LHCN-M2 (cell line): ENCODE measurements around the gene TECPR2. TPM values are rescaled to one million over a fixed set of nuclear protein-coding genes. Genes with fewer than 3 reads are reported as not detected.
"Not testable (repeated sequence)": the region's sequence is repeated elsewhere in the genome, so short reads cannot be mapped to it uniquely, and the experiment has no call there.

ENCODE experiments used
- DNase-seq: peaks from one replicate; pipeline ENCODE4 v3.0.0-alpha.2; 2012; ENCODE audit warnings: low read depth
- total RNA-seq: library from RNA; depleted of rRNA; stranded (reverse); fragments of >200 nt; gene quantifications from 2 replicates; pipeline ENCODE4 v1.2.3, GENCODE V29; 2014

TECPR2 gene
- total RNA-seq, 1 experiment from 2014 or later: 20.4 TPM

GRCh38 chr14:102508410-102508773 is 145.7 kb downstream of the TECPR2 start:
- no peak for DNase-seq

DNA sequence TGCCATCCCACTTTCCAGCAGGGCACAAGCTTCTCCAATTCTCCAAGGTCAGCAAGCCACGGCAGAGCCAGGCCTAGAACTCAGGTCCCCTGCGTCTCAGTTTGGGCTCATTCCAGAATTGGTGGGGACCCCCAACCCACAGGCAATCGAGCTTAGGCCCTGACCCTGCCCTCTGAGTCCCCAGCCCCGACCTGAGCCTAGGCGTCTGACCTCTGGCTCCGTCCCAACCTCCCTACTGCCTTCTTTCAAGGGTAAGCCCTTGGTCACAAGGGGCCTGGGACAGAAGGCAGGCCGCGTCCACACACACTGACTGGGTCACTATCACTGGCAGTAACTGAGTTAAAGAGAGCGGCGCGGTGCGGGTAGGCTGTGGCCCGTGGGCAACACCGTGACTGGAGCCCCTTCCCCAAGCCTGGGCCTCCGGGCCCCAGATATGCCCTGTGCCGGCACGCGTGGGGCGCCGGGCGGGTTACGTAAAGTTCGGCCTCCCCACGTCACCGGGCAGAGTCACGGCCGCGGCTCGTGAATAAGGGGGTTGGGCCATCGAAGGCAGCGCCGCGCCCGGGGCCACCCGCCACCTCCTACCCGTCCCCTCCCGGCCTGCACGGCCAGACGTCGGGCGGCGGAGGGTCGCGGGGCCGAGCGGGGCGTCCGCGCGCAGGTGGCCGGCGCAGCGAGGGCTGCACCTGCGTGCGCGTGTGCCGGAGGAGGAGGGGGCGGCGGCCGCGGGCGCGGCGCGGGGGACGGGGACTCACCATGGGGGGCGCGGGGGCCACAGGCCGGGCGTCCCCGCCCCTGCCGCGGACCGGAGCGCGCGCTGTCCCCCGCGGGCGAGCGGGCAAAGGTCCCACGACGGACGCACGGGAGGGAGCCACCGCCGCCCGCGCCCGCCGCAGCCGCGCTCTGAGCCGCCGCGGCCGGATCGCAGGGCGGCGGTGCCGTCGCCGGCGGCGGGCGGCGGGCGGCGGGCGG is 146.3 kb downstream of the TECPR2 start:
- DNase-seq: peak; percentile 28

- peak; percentile 90 for DNase-seq
Observed at GRCh38 chr14:102509746-102510615, 147.2 kb downstream of the TECPR2 start, which contains the start of gene ANKRD9. ANKRD9 (minus strand) TSS chr14:102509776; CDS start chr14:102507889, 1,887 bp downstream.

DNA sequence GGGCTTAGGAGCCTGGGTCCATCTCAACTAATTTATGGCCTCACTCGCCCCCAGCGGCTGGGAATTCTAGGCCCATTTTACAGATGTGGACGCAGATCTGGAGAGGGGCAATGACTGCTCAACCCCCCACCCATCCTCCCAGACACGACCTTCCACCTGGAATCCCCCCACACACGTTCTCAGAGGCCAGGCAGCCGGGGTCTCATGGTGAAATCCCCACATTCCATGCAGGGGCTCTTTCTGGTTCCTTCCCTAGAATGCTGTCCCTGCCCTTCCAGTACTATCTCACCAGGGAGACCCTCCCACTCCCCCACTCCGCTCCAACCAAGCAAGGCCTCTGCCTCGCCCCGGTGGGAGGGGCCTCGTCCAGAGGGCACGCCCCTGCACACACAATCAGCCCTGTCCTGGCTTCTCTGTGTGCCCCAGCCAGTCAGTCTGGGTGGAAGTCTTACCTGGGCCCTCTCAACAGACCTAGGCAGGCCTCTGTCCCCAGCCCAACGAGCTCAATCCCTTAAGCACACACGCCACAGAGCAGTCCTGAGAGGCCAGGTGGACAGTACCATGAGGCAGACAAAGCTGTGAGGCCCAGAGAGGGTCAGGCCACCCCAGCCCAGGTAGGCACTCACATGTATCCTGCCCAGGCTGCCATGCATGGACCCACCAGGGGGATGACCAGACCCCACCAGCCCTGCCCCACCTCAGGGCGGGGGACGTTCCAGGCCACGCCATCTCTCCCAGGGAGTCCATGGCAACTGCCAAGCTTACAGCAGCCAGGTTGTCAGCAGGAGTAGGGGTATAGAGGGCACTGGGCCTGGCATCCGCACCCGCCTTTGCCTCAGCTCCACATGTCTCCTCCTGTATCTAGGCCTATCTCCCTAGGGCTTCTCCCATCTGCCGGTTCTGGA is 148.1 kb downstream of the TECPR2 start:
- DNase-seq: no peak

GRCh38 chr14:102511538-102511937 is 148.8 kb downstream of the TECPR2 start:
- DNase-seq: no peak

GRCh38 chr14:102512793-102513300 is 150.1 kb downstream of the TECPR2 start:
- no peak for DNase-seq

DNA sequence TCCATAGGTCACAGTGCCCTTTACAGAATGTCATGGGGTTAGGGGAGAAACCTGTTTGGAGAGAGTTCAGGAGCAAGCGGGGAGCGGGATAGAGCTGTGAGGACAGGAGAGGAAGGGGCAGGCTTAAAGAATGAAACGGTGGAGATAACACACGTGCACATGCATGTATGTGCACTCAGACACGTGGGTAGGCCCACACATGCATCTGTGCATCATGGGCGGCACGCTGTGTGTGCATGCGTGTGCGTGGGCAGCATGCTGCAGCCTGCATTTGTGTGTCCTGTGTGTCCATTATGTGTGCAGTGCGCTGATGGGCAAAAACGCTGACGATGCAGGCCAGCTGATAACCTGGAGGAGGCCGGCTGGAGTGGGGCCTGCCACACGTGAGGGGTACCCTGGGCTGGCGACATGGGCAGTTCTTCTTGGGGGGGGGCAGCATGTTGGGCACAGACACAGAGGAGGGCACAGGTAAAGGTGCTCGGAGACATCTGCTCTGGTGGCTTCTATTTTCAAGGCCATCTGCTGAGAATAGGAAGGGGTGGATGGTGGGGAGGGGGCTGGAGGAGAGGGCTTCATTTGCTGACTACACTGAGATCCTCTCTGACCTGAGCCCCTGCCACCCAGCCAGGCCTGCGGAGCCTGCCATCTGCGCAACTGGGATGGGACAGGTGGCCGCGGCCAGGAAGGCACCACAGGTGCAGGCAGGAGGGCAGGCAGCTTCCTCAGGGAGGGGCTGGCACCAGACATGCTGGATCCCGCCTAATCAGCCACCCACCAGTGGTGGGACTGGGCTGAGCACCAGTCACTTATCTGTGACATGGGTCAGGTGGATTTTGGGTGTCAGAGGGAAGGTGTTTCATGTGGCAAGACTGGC is 151.4 kb downstream of the TECPR2 start:
- no peak for DNase-seq

- DNase-seq: no peak
Observed at GRCh38 chr14:102514987-102515733, 152.4 kb downstream of the TECPR2 start.

DNA sequence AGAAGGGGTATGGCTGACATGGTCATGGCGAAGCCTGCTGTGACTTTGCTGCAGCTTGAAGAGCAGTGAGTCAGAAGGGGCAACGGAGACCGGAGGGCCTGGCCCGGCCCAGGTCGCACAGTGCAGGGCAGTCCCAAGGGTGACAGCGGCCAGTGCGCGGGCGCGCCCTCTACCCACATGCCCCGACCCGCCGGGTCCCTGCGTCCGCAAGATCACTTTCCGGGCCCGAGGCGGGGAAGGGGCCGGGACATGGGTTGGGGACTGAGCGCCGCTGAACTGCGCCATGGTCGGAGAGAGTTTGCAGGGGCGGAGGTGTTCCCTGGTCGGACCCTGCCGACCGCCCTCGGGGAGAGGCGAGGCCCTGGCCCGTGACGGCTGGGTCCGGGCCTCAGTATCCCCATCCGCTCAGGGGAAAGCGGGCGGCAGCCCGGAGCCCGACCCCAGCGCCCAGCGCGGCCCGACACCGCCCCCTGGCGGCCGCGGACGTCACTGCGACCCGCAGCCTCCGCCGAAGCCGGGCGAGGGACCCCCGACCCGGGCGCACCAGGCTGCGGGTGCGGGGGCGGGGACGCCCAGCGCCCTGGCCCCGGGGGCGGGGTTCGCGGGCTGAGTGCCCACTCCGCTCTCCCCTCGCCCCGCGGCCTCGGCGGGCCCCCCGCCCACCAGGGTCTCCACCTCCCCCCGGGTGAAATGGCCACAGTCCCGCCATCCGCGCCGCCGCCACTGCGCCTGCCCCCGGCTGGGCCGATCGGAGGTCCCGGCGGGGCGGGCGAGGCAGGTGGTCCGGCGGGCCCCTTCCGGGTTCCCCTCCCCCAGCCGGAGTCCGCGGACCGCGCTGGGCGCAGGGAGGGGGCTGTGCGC is 154.0 kb downstream of the TECPR2 start:
- DNase-seq: peak; percentile 17

DNA sequence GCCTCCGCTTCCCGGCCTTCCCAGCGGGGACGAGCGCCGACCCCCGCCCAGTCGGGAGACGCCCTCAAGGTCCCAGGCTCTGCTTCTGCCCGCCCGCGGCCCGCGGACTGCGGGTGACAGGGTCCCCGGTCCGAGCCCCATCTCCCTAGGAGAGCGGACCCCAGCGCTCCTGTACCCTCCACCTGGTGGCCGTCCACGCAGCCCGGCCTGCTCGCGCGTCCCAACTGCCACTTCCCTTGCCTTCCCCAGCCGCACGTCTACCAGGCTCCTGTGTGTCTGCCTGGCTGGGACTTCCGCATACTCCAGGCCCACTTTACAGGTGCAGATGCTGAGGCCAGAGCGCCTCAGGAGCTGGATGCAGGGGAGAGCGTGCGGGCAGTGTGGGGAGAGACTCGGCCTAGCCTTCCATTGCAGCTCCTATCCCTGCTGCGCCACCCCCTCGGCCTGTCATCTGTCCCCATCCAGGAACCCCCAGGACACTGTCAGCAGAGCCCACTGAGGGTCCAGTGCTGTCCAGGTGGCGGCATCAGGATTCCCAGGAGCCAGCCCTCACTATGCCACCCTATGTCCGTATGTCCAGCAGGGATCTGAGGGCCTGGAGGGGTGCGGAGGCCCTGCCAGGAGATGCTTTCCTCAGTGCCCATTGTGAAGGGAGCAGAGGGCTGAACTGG is 154.8 kb downstream of the TECPR2 start:
- DNase-seq: no peak

DNA sequence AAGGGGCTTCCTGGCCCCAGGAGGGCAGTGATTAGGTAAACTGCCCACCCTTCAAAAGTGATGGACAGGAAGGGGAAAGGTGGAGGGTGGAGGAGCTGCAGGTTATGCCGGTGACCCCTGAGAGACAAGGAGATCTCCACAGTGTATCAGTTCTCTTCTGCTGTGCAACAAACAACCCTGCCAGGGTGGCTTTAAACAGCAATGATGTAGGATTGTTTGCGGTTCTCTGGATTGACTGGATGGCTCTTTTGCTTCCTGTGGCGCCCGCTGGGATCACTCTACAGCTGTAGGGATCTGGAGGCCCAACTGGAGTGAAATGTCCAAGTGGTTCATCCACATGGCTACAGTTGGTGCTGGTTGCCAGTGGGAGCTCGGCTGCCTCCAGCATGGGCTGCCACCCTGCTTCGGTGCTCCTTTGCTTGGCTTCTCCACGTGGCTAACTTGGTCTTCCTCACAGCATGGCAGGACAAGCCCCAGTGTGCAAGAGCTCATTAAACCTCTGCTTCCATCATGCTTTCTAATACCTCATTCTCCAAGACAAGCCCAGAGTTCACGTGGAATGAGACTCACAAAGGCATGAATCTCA is 155.4 kb downstream of the TECPR2 start:
- no peak for DNase-seq

DNA sequence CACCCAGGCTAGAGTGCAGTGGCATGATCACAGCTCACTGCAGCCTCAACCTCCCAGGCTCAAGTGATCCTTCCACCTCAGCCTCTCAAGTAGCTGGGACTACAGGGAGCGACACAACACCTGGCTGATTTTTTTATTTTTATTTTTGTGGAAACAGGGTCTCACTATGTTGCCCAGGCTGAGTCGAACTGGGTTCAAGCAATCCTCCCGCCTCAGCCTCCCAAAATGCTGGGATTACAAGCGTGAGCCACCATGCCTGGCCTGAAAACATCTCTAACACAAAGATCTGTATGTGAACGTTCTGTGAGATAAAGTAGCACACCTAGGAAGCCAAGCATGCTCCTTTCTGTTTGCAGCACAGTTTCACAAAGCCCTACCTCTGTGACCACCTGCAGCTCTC is 157.0 kb downstream of the TECPR2 start:
- not testable (repeated sequence) for DNase-seq

GRCh38 chr14:102523200-102523568 is 160.4 kb downstream of the TECPR2 start:
- no peak for DNase-seq

GRCh38 chr14:102523569-102524450 is 161.1 kb downstream of the TECPR2 start:
- no peak for DNase-seq

GRCh38 chr14:102524451-102525218 is 161.9 kb downstream of the TECPR2 start:
- DNase-seq: peak; percentile 98
